PC-3 (cell line): ENCODE results near the gene DGAT2. TPM values are rescaled to one million over a fixed set of nuclear protein-coding genes. Genes with fewer than 3 reads are reported as not detected.

Experiments
- ATAC-seq: fragments of 200-7000 bp; cut with Tn5 transposase; 2 replicates; pipeline ENCODE4 v1.9.1; 2020; ENCODE audit warnings: mild to moderate bottlenecking, moderate library complexity
- BruUV-seq: library from RNA; stranded (reverse); fragments of 400-500 nt; replicated peaks from 2 replicates; lab custom pipeline; 2021; lab: Mats Ljungman, UMichigan
- CTCF ChIA-PET: fragments of 300-600 bp; sonication (Branson Sonifier 250); formaldehyde crosslinking; loops from one replicate; lab custom pipeline; 2022; ENCODE audit warnings: antibody characterized with exemption; lab: Charles Lee
- POLR2A ChIA-PET: fragments of 300-600 bp; sonication (Branson Sonifier 250); formaldehyde crosslinking; loops from one replicate; lab custom pipeline; 2022; ENCODE audit warnings: antibody characterized with exemption; ENCODE audit not compliant: unreplicated experiment; lab: Charles Lee
- DNase-seq: peaks from one replicate; pipeline ENCODE4 v3.0.0-alpha.2; 2015
- H2AFZ ChIP-seq: fragments of 300-600 bp; sonication (generic); 2 replicates; pipeline ENCODE4 v1.6.0; 2016; ENCODE audit warnings: antibody characterized with exemption, low read length
- H3F3A ChIP-seq: fragments of 300-600 bp; sonication (generic); one replicate; pipeline ENCODE4 v1.6.0; 2017; ENCODE audit warnings: antibody characterized with exemption, low read length, control low read depth, mild to moderate bottlenecking; ENCODE audit not compliant: unreplicated experiment
- H3K27ac ChIP-seq: fragments of 300-600 bp; sonication (generic); 2 replicates; pipeline ENCODE4 v1.5.1; 2016; ENCODE audit warnings: mild to moderate bottlenecking, low read length
- H3K27me3 ChIP-seq: fragments of 300-600 bp; sonication (generic); 2 replicates; pipeline ENCODE4 v1.6.1; 2016; ENCODE audit warnings: low read length, mixed read lengths
- H3K36me3 ChIP-seq: fragments of 300-600 bp; sonication (generic); 2 replicates; pipeline ENCODE4 v1.6.1; 2016; ENCODE audit warnings: low read depth, mixed run types, low read length, mixed read lengths
- H3K4me1 ChIP-seq: fragments of 300-600 bp; sonication (generic); 2 replicates; pipeline ENCODE4 v1.5.1; 2016; ENCODE audit warnings: low read length; ENCODE audit not compliant: insufficient read depth
- H3K4me2 ChIP-seq: fragments of 300-600 bp; sonication (generic); 2 replicates; pipeline ENCODE4 v1.6.0; 2016; ENCODE audit warnings: low read length
- H3K4me3 ChIP-seq: fragments of 300-600 bp; sonication (generic); 2 replicates; pipeline ENCODE4 v1.5.1; 2016; ENCODE audit warnings: mild to moderate bottlenecking, low read length, mixed read lengths
- H3K79me2 ChIP-seq: fragments of 300-600 bp; sonication (generic); 2 replicates; pipeline ENCODE4 v1.6.1; 2017; ENCODE audit warnings: low read length, mixed read lengths
- H3K9ac ChIP-seq: fragments of 300-600 bp; sonication (generic); 2 replicates; pipeline ENCODE4 v1.6.0; 2016; ENCODE audit warnings: mild to moderate bottlenecking, low read length
- H3K9me2 ChIP-seq: fragments of 300-600 bp; sonication (generic); replicated peaks from 2 replicates; pipeline ENCODE4 v1.6.1; 2016; ENCODE audit warnings: mixed run types, low read length, mixed read lengths
- H3K9me3 ChIP-seq: fragments of 300-600 bp; sonication (generic); 2 replicates; pipeline ENCODE4 v1.6.1; 2016; ENCODE audit warnings: low read length, mixed read lengths
- H4K20me1 ChIP-seq: fragments of 300-600 bp; sonication (generic); 2 replicates; pipeline ENCODE4 v1.6.1; 2016; ENCODE audit warnings: low read length, mixed read lengths
- CTCF ChIP-seq: fragments of 300-600 bp; sonication (generic); conservative IDR thresholded peaks from 2 replicates; pipeline ENCODE4 v1.5.1; 2017; ENCODE audit warnings: antibody characterized with exemption, low read depth, mild to moderate bottlenecking, low read length
- EZH2 ChIP-seq: fragments of 300-600 bp; sonication (generic); IDR thresholded peaks from one replicate; pipeline ENCODE4 v1.6.1; 2017; ENCODE audit warnings: antibody characterized with exemption, mild to moderate bottlenecking, low read length; ENCODE audit not compliant: unreplicated experiment
- EZH2phosphoT487 ChIP-seq: fragments of 300-600 bp; sonication (generic); IDR thresholded peaks from 2 replicates; pipeline ENCODE4 v1.6.1; 2018; ENCODE audit warnings: mild to moderate bottlenecking, antibody characterized with exemption, low read length, borderline replicate concordance
- intact Hi-C: fragments of 100-400 bp; cut with micrococcal nuclease; formaldehyde crosslinking; loops from 2 replicates; pipeline ENCODE4 v1.9.0; 2023
- total RNA-seq: library from RNA; depleted of rRNA; stranded (reverse); fragments of >200 nt; gene quantifications from 2 replicates; pipeline ENCODE4 v1.2.3, GENCODE V29; 2014

DGAT2 gene
- total RNA-seq, 1 experiment from 2014 or later = 14.3 TPM

DNA sequence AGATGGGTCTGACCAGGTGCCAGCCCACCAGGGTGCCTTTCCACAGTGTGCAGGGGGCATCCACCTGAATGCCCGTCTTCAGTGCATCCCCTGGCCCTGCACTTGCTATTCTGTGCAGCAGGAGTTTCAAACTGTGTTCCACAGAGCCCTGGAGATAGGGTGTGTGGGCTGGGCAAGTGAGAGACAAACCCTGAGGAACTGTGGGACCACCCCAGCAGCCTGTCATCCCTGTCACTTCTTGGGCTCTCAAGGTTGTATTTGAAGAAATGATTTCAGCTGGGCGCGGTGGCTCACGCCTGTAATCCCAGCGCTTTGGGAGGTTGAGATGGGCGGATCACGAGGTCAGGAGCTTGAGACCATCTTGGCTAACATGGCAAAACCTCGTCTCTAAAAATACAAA lies 6.4 kb upstream of the DGAT2 start:
- Histone ChIP-seq H3K4me3 (no peak overlapping the region), H4K20me1 (no peaks in the 10 kb centered on the region), H3K4me2 (no peak overlapping the region), H3K9ac (no peak overlapping the region), H3K9me2 (no peaks in the 10 kb centered on the region), H3K36me3 (no peaks in the 10 kb centered on the region), H3K9me3 (no peaks in the 10 kb centered on the region), H3K27ac (no peak overlapping the region), H3K4me1 (peaks cover 20% of the 10 kb centered on the region), H3K27me3 (no peaks in the 10 kb centered on the region), H3K79me2 (no peaks in the 10 kb centered on the region), H3F3A (no peaks in the 10 kb centered on the region), H2AFZ (no peak overlapping the region)
- intact Hi-C loops = no loop called here
- no TSS peak for BruUV-seq
- ATAC-seq (no peak), DNase-seq (no peak)
- TF ChIP-seq EZH2phosphoT487 (no peak), CTCF (no peak), EZH2 (no peak)
- ChIA-PET POLR2A (no interaction called here), CTCF (no interaction called here)

DNA sequence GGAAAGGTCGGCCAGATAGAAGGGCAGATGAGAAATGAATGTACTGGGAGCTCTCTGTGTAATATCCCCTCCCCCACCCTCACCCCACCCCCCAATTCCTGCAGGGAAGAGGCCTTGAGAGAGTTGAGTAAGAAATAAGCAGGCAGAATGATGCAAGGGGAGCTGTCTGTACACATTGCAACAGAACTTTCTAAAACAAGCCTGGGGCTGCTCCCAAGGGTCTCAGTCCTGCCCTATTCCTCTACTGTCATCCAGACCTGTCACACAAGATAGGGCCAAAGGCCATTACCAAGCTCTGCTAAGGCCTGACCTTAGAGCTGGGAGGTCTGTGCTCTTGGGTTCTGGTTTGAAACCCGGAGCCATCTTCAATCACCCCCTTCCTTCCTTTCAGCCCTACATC lies 5.7 kb upstream of the DGAT2 start:
- POLR2A ChIA-PET = no interaction called here
- H3K9ac ChIP-seq = no peak overlapping the region
- no peak overlapping the region for H3K4me2 ChIP-seq

GRCh38 chr11:75763846-75764245 lies 4.7 kb upstream of the DGAT2 start:
- intact Hi-C loops = no loop called here
- no peak overlapping the region for H3K4me2 ChIP-seq
- BruUV-seq = no TSS peak

More for the DNA sequence above, 5.7 kb upstream of the DGAT2 start:
- no TSS peak for BruUV-seq
- TF ChIP-seq EZH2phosphoT487 = no peak
- TF ChIP-seq EZH2 = no peak
- no peak for TF ChIP-seq CTCF
- Histone ChIP-seq H3K9me2 (no peaks in the 10 kb centered on the region), H3K27ac (no peak overlapping the region), H3F3A (no peaks in the 10 kb centered on the region), H3K9me3 (no peaks in the 10 kb centered on the region), H3K27me3 (no peaks in the 10 kb centered on the region), H3K4me3 (no peak overlapping the region), H2AFZ (no peak overlapping the region), H4K20me1 (no peaks in the 10 kb centered on the region), H3K79me2 (no peaks in the 10 kb centered on the region), H3K36me3 (no peaks in the 10 kb centered on the region), H3K4me1 (peaks cover 23% of the 10 kb centered on the region)
- no peak for ATAC-seq
- CTCF ChIA-PET = no interaction called here
- intact Hi-C loops = no loop called here
- no peak for DNase-seq

More at GRCh38 chr11:75763846-75764245, 4.7 kb upstream of the DGAT2 start:
- no peaks in the 10 kb centered on the region for H3F3A ChIP-seq
- CTCF ChIA-PET = no interaction called here
- no peaks in the 10 kb centered on the region for H3K9me2 ChIP-seq
- no peak overlapping the region for H3K9ac ChIP-seq
- H3K4me3 ChIP-seq = no peak overlapping the region
- no peaks in the 10 kb centered on the region for H3K9me3 ChIP-seq
- no peaks in the 10 kb centered on the region for H3K36me3 ChIP-seq
- H3K27ac ChIP-seq = no peak overlapping the region
- ATAC-seq = no peak
- POLR2A ChIA-PET = no interaction called here
- peaks cover 2% of the 10 kb centered on the region for H3K79me2 ChIP-seq
- H2AFZ ChIP-seq = no peak overlapping the region
- TF ChIP-seq EZH2phosphoT487 = no peak
- TF ChIP-seq EZH2 = no peak
- H3K27me3 ChIP-seq = no peaks in the 10 kb centered on the region
- no peaks in the 10 kb centered on the region for H4K20me1 ChIP-seq
- no peak for DNase-seq
- peaks cover 29% of the 10 kb centered on the region for H3K4me1 ChIP-seq
